Measurements from ENCODE around the gene WDR46. TPM values are rescaled to one million over a fixed set of nuclear protein-coding genes. Genes with fewer than 3 reads are reported as not detected.

Gene WDR46
- total and polyA plus RNA-seq, 2 of the 13 experiments (the other 11 are each of a cell fraction or from before 2014, with no cell fraction given), result 47.4 to 105 TPM

GRCh38 chr6:33248932-33249731 is 39.9 kb downstream of the WDR46 start (continued):
- TF ChIP-seq SRF (IDR thresholded peaks at IDR 0.05; ENCODE audit: low read depth, low read length), result peak; percentile 57
- 0 out of 2 replicates have a peak, but pooled peaks have one; percentile 28 for TF ChIP-seq ZBTB21 (CRISPR knock-in tag; IDR thresholded peaks at IDR 0.05)
- TF ChIP-seq ATF7 (IDR thresholded peaks at IDR 0.05), result no peak
- TF ChIP-seq ATF7 (CRISPR knock-in tag; IDR thresholded peaks at IDR 0.05), result peak; percentile 41; the same call in 1 of the 2 replicates
- TF ChIP-seq JARID2 (CRISPR knock-in tag; IDR thresholded peaks at IDR 0.05; ENCODE audit: insufficient replicate concordance), result no peak
- no peak for TF ChIP-seq SALL2 (CRISPR knock-in tag; IDR thresholded peaks at IDR 0.05)
- TF ChIP-seq ZNF296 (CRISPR knock-in tag; conservative IDR thresholded peaks at IDR 0.05), result no peak
- TF ChIP-seq ZNF318 (CRISPR knock-in tag; IDR thresholded peaks at IDR 0.05), result peak; percentile 93; the same call in 1 of the 2 replicates
- peak; percentile 51 for TF ChIP-seq MXD3 (CRISPR knock-in tag; IDR thresholded peaks at IDR 0.05)
- TF ChIP-seq ZNF12 (CRISPR knock-in tag; IDR thresholded peaks at IDR 0.05), result no peak; the same call in 1 of the 2 replicates
- TF ChIP-seq MED13 (CRISPR knock-in tag; IDR thresholded peaks at IDR 0.05), result peak; percentile 87
- TF ChIP-seq GTF2F1 (IDR thresholded peaks at IDR 0.05; ENCODE audit: low read length), result no peak
- TF ChIP-seq ZBTB26 (CRISPR knock-in tag; IDR thresholded peaks at IDR 0.05; ENCODE audit: borderline replicate concordance), result 0 out of 2 replicates have a peak, but pooled peaks have one; percentile 65
- TF ChIP-seq HBP1 (CRISPR knock-in tag; IDR thresholded peaks at IDR 0.05; ENCODE audit: low read depth), result peak; percentile 74; the same call in 1 of the 2 replicates
- TF ChIP-seq ZNF260 (CRISPR knock-in tag; IDR thresholded peaks at IDR 0.05; ENCODE audit: borderline replicate concordance, low read depth), result no peak
- peak; percentile 79 for TF ChIP-seq GMEB1 (CRISPR knock-in tag; IDR thresholded peaks at IDR 0.05; ENCODE audit: borderline replicate concordance)
